ENCODE data around the gene TAB2.

DNA sequence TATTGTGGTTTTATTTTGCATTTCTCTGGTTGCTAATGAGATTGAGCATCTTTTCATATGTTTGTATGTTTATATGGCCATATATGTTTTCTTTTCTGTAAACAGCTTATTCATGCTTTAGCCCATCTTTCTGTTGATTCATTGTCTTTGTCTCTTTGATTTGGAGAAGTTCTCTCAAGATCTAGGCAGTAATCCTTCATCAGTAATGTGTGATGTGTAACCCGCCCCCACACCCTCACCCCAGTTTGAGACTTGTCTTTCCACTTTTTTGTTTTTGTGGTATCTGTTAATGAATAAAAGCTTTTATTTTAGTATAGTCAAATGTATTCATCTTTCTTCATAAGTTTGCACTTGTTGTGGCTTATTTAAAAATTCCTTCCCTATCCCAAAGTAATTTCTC is 141.3 kb downstream of the TAB2 start:
- TF ChIP-seq, protein P1, sequence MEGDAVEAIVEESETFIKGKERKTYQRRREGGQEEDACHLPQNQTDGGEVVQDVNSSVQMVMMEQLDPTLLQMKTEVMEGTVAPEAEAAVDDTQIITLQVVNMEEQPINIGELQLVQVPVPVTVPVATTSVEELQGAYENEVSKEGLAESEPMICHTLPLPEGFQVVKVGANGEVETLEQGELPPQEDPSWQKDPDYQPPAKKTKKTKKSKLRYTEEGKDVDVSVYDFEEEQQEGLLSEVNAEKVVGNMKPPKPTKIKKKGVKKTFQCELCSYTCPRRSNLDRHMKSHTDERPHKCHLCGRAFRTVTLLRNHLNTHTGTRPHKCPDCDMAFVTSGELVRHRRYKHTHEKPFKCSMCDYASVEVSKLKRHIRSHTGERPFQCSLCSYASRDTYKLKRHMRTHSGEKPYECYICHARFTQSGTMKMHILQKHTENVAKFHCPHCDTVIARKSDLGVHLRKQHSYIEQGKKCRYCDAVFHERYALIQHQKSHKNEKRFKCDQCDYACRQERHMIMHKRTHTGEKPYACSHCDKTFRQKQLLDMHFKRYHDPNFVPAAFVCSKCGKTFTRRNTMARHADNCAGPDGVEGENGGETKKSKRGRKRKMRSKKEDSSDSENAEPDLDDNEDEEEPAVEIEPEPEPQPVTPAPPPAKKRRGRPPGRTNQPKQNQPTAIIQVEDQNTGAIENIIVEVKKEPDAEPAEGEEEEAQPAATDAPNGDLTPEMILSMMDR (IDR thresholded peaks at IDR 0.05): no peak
- TF ChIP-seq POLR2A (IDR thresholded peaks at IDR 0.05): no peak
